HCT116 (cell line): ENCODE data around the gene KRT36. TPM values are rescaled to one million over a fixed set of nuclear protein-coding genes. Genes with fewer than 3 reads are reported as not detected.

Experiments used
- ATAC-seq: fragments of 200-7000 bp; cut with Tn5 transposase; 2 replicates; pipeline ENCODE4 v1.9.1; 2020; ENCODE audit warnings: mild to moderate bottlenecking, moderate library complexity
- BruUV-seq: library from RNA; stranded (reverse); fragments of 400-500 nt; replicated peaks from 2 replicates; lab custom pipeline; 2021; lab: Mats Ljungman, UMichigan
- CTCF ChIA-PET: fragments of 300-600 bp; sonication (Branson Sonifier 250); formaldehyde crosslinking; loops from one replicate; lab custom pipeline; 2021; ENCODE audit warnings: antibody characterized with exemption; lab: Charles Lee
- POLR2A ChIA-PET: fragments of 300-600, 350-600 bp; sonication (Branson Sonifier 250); formaldehyde crosslinking; loops from one replicate; lab custom pipeline; 2021; ENCODE audit warnings: antibody characterized with exemption; lab: Charles Lee
- RAD21 ChIA-PET, 2 experiments: fragments of 300-600 bp; sonication (Branson Sonifier 250); formaldehyde crosslinking; loops; one replicate each; lab custom pipeline; 2023; ENCODE audit warnings: low total read pairs in 2 of 2; ENCODE audit not compliant: uncharacterized antibody in 2 of 2, unreplicated experiment in 2 of 2, low non-redundant PET in 1 of 2; lab: Charles Lee
- DNase-seq: peaks from one replicate; pipeline ENCODE4 v3.0.0-alpha.2; 2010; ENCODE audit warnings: low read depth, low spot score
- H2AFZ ChIP-seq: fragments of 200-600 bp; shearing (Covaris generic), sonication (generic); 2 replicates; pipeline ENCODE4 v1.6.1; 2017; ENCODE audit warnings: low read depth, mixed run types, mixed read lengths, antibody characterized with exemption, low read length; ENCODE audit not compliant: poor library complexity, severe bottlenecking
- H3K27ac ChIP-seq: 2 replicates; pipeline ENCODE4 v1.5.1; 2012; ENCODE audit warnings: low read depth, low read length
- H3K27me3 ChIP-seq: fragments of 200-600 bp; sonication (generic); 2 replicates; pipeline ENCODE4 v1.6.1; 2016; ENCODE audit warnings: mixed run types, low read length, mixed read lengths; ENCODE audit not compliant: insufficient read depth
- H3K36me3 ChIP-seq, 2 experiments: fragments of 200-500 bp in 1 of 2; fragments of 200-600 bp in 1 of 2; sonication (Bioruptor generic) in 1 of 2; sonication (generic) in 1 of 2; 2 replicates each; pipeline versions ENCODE4 v1.5.1 to v1.6.1; 2014 to 2016; ENCODE audit warnings: low read length in 2 of 2, inconsistent platforms in 1 of 2, mixed read lengths in 1 of 2, mixed run types in 1 of 2; ENCODE audit not compliant: insufficient read depth in 2 of 2, control insufficient read depth in 1 of 2
- H3K4me1 ChIP-seq, 2 experiments: fragments of 200-600 bp in 1 of 2; sonication (generic) in 1 of 2; 2 replicates each; pipeline versions ENCODE4 v1.5.1 to v1.6.1; 2012 to 2017; ENCODE audit warnings: low read length in 2 of 2, inconsistent platforms in 1 of 2, mild to moderate bottlenecking in 1 of 2, mixed read lengths in 1 of 2, mixed run types in 1 of 2, moderate library complexity in 1 of 2; ENCODE audit not compliant: insufficient read depth in 2 of 2, control insufficient read depth in 1 of 2
- H3K4me2 ChIP-seq: fragments of 200-600 bp; sonication (generic); 2 replicates; pipeline ENCODE4 v1.6.1; 2017; ENCODE audit warnings: mixed run types, low read length, mixed read lengths
- H3K4me3 ChIP-seq, 2 experiments: fragments of 200-600 bp in 1 of 2; sonication (generic) in 1 of 2; replicated peaks in 1 of 2; 2 replicates each; pipeline ENCODE4 v1.5.1; 2011 to 2016; ENCODE audit warnings: low read length in 2 of 2, control low read depth in 1 of 2, low read depth in 1 of 2, mild to moderate bottlenecking in 1 of 2, mixed read lengths in 1 of 2, mixed run types in 1 of 2
- H3K79me2 ChIP-seq: fragments of 200-600 bp; sonication (generic); 2 replicates; pipeline ENCODE4 v1.6.1; 2017; ENCODE audit warnings: mild to moderate bottlenecking, mixed run types, low read length, moderate library complexity, mixed read lengths; ENCODE audit not compliant: insufficient read depth
- H3K9ac ChIP-seq: fragments of 200-600 bp; sonication (generic); 2 replicates; pipeline ENCODE4 v1.6.1; 2016; ENCODE audit warnings: low read length, mixed read lengths
- H3K9me2 ChIP-seq: fragments of 200-600 bp; sonication (generic), shearing (Covaris generic); 2 replicates; pipeline ENCODE4 v1.6.1; 2017; ENCODE audit warnings: mixed run types, mild to moderate bottlenecking, moderate library complexity; ENCODE audit not compliant: insufficient read depth
- H3K9me3 ChIP-seq, 2 experiments: fragments of 200-500 bp in 1 of 2; fragments of 200-600 bp in 1 of 2; sonication (Bioruptor generic) in 1 of 2; sonication (generic) in 1 of 2; 2 replicates each; pipeline ENCODE4 v1.6.1; 2014 to 2017; ENCODE audit warnings: low read length in 2 of 2, mixed read lengths in 2 of 2, inconsistent platforms in 1 of 2, low read depth in 1 of 2, mild to moderate bottlenecking in 1 of 2, mixed run types in 1 of 2, moderate library complexity in 1 of 2; ENCODE audit not compliant: control insufficient read depth in 1 of 2, insufficient read depth in 1 of 2
- H4K20me1 ChIP-seq: fragments of 200-600 bp; sonication (generic), shearing (Covaris generic); 2 replicates; pipeline ENCODE4 v1.6.1; 2017; ENCODE audit warnings: mixed run types, mild to moderate bottlenecking, moderate library complexity; ENCODE audit not compliant: insufficient read depth
- CEBPB ChIP-seq: IDR thresholded peaks from 2 replicates; pipeline ENCODE4 v1.6.1; 2012; ENCODE audit warnings: low read depth
- CTCF ChIP-seq, 3 experiments: fragments of 200-600 bp in 1 of 3; sonication (generic) in 1 of 3; IDR thresholded peaks in 2 of 3; conservative IDR thresholded peaks in 1 of 3; 2 replicates each; pipeline ENCODE4 v1.5.1; 2012 to 2017; ENCODE audit warnings: low read depth in 2 of 3, low read length in 2 of 3, antibody characterized with exemption in 1 of 3, borderline replicate concordance in 1 of 3, control low read depth in 1 of 3, mild to moderate bottlenecking in 1 of 3, mixed read lengths in 1 of 3, mixed run types in 1 of 3, moderate library complexity in 1 of 3; ENCODE audit not compliant: insufficient read depth in 1 of 3
- EGR1 ChIP-seq: IDR thresholded peaks from 2 replicates; pipeline ENCODE4 v1.6.1; 2012; ENCODE audit warnings: low read depth
- ELF1 ChIP-seq: IDR thresholded peaks from 2 replicates; pipeline ENCODE4 v1.6.1; 2012; ENCODE audit warnings: low read depth, borderline replicate concordance
- EZH2phosphoT487 ChIP-seq: fragments of 200-600 bp; IDR thresholded peaks from 2 replicates; pipeline ENCODE4 v1.6.1; 2018; ENCODE audit warnings: antibody characterized with exemption, borderline replicate concordance
- FOSL1 ChIP-seq: IDR thresholded peaks from 2 replicates; pipeline ENCODE4 v1.6.1; 2012; ENCODE audit warnings: low read depth
- JUND ChIP-seq: IDR thresholded peaks from 2 replicates; pipeline ENCODE4 v1.6.1; 2012
- POLR2A ChIP-seq: IDR thresholded peaks from 2 replicates; pipeline ENCODE4 v1.7.0; 2011; ENCODE audit warnings: borderline replicate concordance; ENCODE audit not compliant: insufficient read depth, insufficient read length; ENCODE audit errors: extremely low read depth
- POLR2AphosphoS5 ChIP-seq: IDR thresholded peaks from 2 replicates; pipeline ENCODE4 v1.6.1; 2011; ENCODE audit warnings: mild to moderate bottlenecking, low read depth, low read length, moderate library complexity
- RAD21 ChIP-seq: IDR thresholded peaks from 2 replicates; pipeline ENCODE4 v1.6.1; 2012; ENCODE audit warnings: low read depth, mild to moderate bottlenecking
- SIN3A ChIP-seq: IDR thresholded peaks from 2 replicates; pipeline ENCODE4 v1.6.1; 2012; ENCODE audit warnings: low read depth
- SP1 ChIP-seq: IDR thresholded peaks from 2 replicates; pipeline ENCODE4 v1.6.1; 2012; ENCODE audit warnings: low read depth
- SRF ChIP-seq: IDR thresholded peaks from 2 replicates; pipeline ENCODE4 v1.6.1; 2012; ENCODE audit warnings: low read depth
- ZBTB33 ChIP-seq: IDR thresholded peaks from 2 replicates; pipeline ENCODE4 v1.6.1; 2011; ENCODE audit warnings: mild to moderate bottlenecking, low read length, moderate library complexity; ENCODE audit not compliant: insufficient replicate concordance; ENCODE audit errors: extremely low read depth
- ZFX ChIP-seq: fragments of 450-650 bp; IDR thresholded peaks from 2 replicates; pipeline ENCODE4 v1.6.1; 2017
- ZNF274 ChIP-seq: fragments of 200-500 bp; sonication (Bioruptor generic); IDR thresholded peaks from 2 replicates; pipeline ENCODE4 v1.6.1; 2014; ENCODE audit warnings: mild to moderate bottlenecking, low read depth, low read length, inconsistent platforms
- intact Hi-C: fragments of 100-400 bp; cut with micrococcal nuclease; formaldehyde crosslinking; loops from 2 replicates; pipeline ENCODE4 v1.10.0; 2022
- total RNA-seq: library from RNA; stranded (reverse); gene quantifications from one replicate; pipeline ENCODE4 v1.2.1, GENCODE V29; 2021; ENCODE audit not compliant: unreplicated experiment
- TF ChIP-seq, protein P1 (sequence below): IDR thresholded peaks from 2 replicates; pipeline ENCODE4 v1.6.1; 2012; ENCODE audit warnings: low read depth
- TF ChIP-seq, protein P2 (sequence below): IDR thresholded peaks from 2 replicates; pipeline ENCODE4 v1.6.1; 2012

KRT36 gene
- total RNA-seq, 1 experiment from 2014 or later = not detected

GRCh38 chr17:41516147-41516829 lies 26.6 kb upstream of the KRT36 start:
- intact Hi-C loops = no loop called here
- no peak for ATAC-seq
- DNase-seq = no peak
- TF ChIP-seq CTCF (IDR thresholded peaks at IDR 0.05 in 2 of 3, conservative IDR thresholded peaks at IDR 0.05 in 1 of 3; ENCODE audit: borderline replicate concordance in 1 of 3, insufficient read depth in 1 of 3, low read depth in 2 of 3, low read length in 2 of 3) (no peak), CEBPB (no peak), ELF1 (no peak), FOSL1 (no peak), ZBTB33 (no peak), JUND (no peak), POLR2AphosphoS5 (no peak), EZH2phosphoT487 (no peak), POLR2A (no peak), SIN3A (no peak), EGR1 (no peak), SP1 (no peak), RAD21 (no peak), SRF (no peak), ZFX (no peak), ZNF274 (no peak)
- TF ChIP-seq, protein P1, sequence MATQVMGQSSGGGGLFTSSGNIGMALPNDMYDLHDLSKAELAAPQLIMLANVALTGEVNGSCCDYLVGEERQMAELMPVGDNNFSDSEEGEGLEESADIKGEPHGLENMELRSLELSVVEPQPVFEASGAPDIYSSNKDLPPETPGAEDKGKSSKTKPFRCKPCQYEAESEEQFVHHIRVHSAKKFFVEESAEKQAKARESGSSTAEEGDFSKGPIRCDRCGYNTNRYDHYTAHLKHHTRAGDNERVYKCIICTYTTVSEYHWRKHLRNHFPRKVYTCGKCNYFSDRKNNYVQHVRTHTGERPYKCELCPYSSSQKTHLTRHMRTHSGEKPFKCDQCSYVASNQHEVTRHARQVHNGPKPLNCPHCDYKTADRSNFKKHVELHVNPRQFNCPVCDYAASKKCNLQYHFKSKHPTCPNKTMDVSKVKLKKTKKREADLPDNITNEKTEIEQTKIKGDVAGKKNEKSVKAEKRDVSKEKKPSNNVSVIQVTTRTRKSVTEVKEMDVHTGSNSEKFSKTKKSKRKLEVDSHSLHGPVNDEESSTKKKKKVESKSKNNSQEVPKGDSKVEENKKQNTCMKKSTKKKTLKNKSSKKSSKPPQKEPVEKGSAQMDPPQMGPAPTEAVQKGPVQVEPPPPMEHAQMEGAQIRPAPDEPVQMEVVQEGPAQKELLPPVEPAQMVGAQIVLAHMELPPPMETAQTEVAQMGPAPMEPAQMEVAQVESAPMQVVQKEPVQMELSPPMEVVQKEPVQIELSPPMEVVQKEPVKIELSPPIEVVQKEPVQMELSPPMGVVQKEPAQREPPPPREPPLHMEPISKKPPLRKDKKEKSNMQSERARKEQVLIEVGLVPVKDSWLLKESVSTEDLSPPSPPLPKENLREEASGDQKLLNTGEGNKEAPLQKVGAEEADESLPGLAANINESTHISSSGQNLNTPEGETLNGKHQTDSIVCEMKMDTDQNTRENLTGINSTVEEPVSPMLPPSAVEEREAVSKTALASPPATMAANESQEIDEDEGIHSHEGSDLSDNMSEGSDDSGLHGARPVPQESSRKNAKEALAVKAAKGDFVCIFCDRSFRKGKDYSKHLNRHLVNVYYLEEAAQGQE = no peak
- TF ChIP-seq, protein P2, sequence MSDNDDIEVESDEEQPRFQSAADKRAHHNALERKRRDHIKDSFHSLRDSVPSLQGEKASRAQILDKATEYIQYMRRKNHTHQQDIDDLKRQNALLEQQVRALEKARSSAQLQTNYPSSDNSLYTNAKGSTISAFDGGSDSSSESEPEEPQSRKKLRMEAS = no peak
- POLR2A ChIA-PET = interaction anchor here (1.1 to 1.7 kb wide), 2 partner anchors 10 to 12 kb away, joined by 4 to 6 read pairs; partner anchors contain the start of genes KRT13 and KRT19
- Histone ChIP-seq H3K36me3 (0 out of 4 replicates have a peak, but pooled peaks cover 0 to 5% of the 10 kb centered on the region in 2 experiments), H2AFZ (no peak overlapping the region), H3K9me2 (no peaks in the 10 kb centered on the region), H3K9me3 (no peaks in the 10 kb centered on the region), H3K79me2 (no peaks in the 10 kb centered on the region), H3K4me3 (no peak overlapping the region), H3K4me2 (no peak overlapping the region), H3K9ac (no peak overlapping the region), H3K4me1 (peaks cover 29 to 61% of the 10 kb centered on the region in 2 experiments), H3K27me3 (no peaks in the 10 kb centered on the region), H4K20me1 (no peaks in the 10 kb centered on the region), H3K27ac (no peak overlapping the region)
- RAD21 ChIA-PET = no interaction called here
- BruUV-seq = no TSS peak
- CTCF ChIA-PET = interaction anchor here (1.2 to 1.9 kb wide), 2 partner anchors 14 to 32 kb away, joined by 3 to 4 read pairs; no protein-coding TSS in a partner anchor
